RWPE2 (cell line): ENCODE results near the gene KREMEN1.
A peak's percentile ranks its signal among the peaks of the same experiment; 100 is the strongest.

ENCODE experiments used
- ATAC-seq: fragments of 200-7000 bp; cut with Tn5 transposase; 3 replicates; pipeline ENCODE4 v1.9.1; 2021; ENCODE audit warnings: low read depth
- DNase-seq: peaks from one replicate; pipeline ENCODE4 v3.0.0-alpha.2; 2020; ENCODE audit warnings: low spot score
- H3K27ac ChIP-seq: fragments of 450-650 bp; 2 replicates; pipeline ENCODE4 v1.5.1; 2017; ENCODE audit warnings: mild to moderate bottlenecking; ENCODE audit not compliant: poor library complexity, severe bottlenecking
- H3K27me3 ChIP-seq: fragments of 250-450 bp; sonication (Bioruptor Pico); 2 replicates; pipeline ENCODE4 v1.5.1; 2021; ENCODE audit warnings: mild to moderate bottlenecking, moderate library complexity; ENCODE audit not compliant: insufficient read depth, poor library complexity, severe bottlenecking
- H3K36me3 ChIP-seq: fragments of 250-450 bp; sonication (Bioruptor Pico); 2 replicates; pipeline ENCODE4 v1.5.1; 2020; ENCODE audit warnings: low read depth, mild to moderate bottlenecking, moderate library complexity
- H3K4me1 ChIP-seq: fragments of 250-450 bp; sonication (Bioruptor Pico); 2 replicates; pipeline ENCODE4 v1.5.1; 2021; ENCODE audit warnings: mild to moderate bottlenecking, moderate library complexity; ENCODE audit not compliant: insufficient read depth, poor library complexity, severe bottlenecking
- H3K4me3 ChIP-seq: fragments of 250-450 bp; sonication (Bioruptor Pico); 2 replicates; pipeline ENCODE4 v1.5.1; 2021; ENCODE audit warnings: mild to moderate bottlenecking, moderate library complexity; ENCODE audit not compliant: severe bottlenecking
- H3K9me3 ChIP-seq: fragments of 250-450 bp; sonication (Bioruptor Pico); 2 replicates; pipeline ENCODE4 v1.5.1; 2021; ENCODE audit warnings: mild to moderate bottlenecking, moderate library complexity; ENCODE audit not compliant: severe bottlenecking
- TF ChIP-seq, protein P1 (sequence below): fragments of 450-650 bp; IDR thresholded peaks from one replicate; pipeline ENCODE4 v1.5.1; 2017; ENCODE audit warnings: mild to moderate bottlenecking, moderate library complexity; ENCODE audit not compliant: poor library complexity, severe bottlenecking

The KREMEN1 gene

DNA sequence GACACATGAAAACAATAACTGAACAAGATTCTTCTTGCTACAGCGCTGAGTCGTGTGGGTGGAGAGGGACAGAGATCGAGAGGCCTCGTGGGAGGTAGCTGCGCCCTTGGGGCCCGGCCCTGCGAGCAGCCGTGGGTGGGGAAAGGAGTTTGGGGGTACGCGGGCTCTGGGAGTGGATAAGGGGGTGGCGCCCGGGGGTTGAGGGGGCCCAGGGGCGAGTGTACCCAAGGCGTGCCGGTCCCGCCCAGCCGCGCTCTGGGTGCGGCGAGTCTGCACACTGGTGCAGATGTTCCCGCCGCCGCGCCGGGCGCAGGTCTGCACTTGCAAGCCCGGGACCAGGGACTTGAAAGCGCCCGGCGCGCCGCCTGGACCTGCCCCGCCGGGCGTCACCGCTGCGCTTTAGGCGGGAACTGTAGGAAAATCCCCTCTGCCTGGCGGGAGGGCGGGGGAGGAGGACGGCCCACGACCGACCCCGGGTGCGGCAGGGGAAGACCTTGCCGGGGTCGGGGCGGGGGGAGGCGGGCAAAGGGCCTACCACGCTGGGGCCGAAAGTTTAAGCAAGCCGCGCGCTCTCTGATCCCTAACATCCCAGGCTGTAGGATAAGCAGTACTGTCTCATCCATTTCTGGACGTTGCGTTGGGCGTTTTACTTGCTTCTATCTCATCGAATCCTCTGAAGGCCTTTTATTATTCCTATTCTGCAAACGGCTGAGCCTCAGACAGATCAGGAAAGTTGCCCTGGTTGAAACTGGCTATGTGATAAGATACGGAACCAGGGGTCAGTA is 1.4 kb upstream of the KREMEN1 start:
- Histone ChIP-seq H3K36me3 (no peaks in the 10 kb centered on the region), H3K9me3 (no peaks in the 10 kb centered on the region), H3K27ac (peak overlapping the region; percentile 37), H3K4me1 (peaks cover 13% of the 10 kb centered on the region), H3K4me3 (peak overlapping the region; percentile 22), H3K27me3 (no peaks in the 10 kb centered on the region)
- DNase-seq (peak; percentile 84), ATAC-seq (peak; percentile 70)
- TF ChIP-seq, protein P1, sequence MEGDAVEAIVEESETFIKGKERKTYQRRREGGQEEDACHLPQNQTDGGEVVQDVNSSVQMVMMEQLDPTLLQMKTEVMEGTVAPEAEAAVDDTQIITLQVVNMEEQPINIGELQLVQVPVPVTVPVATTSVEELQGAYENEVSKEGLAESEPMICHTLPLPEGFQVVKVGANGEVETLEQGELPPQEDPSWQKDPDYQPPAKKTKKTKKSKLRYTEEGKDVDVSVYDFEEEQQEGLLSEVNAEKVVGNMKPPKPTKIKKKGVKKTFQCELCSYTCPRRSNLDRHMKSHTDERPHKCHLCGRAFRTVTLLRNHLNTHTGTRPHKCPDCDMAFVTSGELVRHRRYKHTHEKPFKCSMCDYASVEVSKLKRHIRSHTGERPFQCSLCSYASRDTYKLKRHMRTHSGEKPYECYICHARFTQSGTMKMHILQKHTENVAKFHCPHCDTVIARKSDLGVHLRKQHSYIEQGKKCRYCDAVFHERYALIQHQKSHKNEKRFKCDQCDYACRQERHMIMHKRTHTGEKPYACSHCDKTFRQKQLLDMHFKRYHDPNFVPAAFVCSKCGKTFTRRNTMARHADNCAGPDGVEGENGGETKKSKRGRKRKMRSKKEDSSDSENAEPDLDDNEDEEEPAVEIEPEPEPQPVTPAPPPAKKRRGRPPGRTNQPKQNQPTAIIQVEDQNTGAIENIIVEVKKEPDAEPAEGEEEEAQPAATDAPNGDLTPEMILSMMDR, result no peak

DNA sequence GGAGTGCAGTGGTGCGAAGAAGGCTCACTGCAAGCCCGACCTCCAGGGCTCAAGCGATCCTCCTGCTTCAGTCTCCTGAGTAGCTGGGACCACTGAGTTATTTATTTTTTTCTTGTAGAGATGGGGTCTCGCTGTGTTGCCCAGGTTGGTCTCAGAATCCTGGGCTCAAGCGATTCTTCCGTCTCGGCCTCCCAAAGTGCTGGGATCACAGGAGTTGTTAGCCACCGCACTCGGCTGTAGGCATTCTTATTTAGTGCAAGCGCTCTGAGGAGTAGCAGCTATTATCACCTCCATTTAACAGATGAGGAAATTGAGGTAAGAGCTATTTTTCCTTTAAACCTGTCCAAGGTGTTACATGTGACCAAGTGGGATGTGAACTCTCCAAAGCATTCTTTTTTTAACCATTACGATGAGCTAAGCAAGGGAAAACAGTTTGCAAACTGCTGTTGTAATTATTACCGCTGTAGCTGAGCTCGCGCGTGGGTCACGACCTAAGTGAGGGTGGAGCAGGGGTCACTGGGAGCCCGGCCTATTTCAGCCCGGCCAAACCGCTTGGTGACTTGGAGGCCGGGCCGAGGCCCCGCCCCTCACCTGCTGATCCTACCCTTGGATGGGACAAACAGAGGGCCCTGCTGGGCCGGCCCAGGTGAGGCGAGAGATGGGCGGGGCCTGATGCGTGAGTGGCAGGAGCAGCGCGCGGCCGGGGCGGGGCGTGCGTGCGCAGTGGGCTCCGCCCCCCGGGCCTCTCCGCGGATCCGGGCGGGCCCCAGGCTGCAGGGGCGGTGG is 449 bp upstream of the KREMEN1 start:
- H3K27me3 ChIP-seq, result no peaks in the 10 kb centered on the region
- TF ChIP-seq, protein P1, result no peak
- ATAC-seq (peak; percentile 87), DNase-seq (peak; percentile 95)
- peaks cover 13% of the 10 kb centered on the region for H3K4me1 ChIP-seq
- no peaks in the 10 kb centered on the region for H3K9me3 ChIP-seq
- peak overlapping the region; percentile 63 for H3K4me3 ChIP-seq
- H3K27ac ChIP-seq, result peak overlapping the region; percentile 37
- H3K36me3 ChIP-seq, result no peaks in the 10 kb centered on the region

DNA sequence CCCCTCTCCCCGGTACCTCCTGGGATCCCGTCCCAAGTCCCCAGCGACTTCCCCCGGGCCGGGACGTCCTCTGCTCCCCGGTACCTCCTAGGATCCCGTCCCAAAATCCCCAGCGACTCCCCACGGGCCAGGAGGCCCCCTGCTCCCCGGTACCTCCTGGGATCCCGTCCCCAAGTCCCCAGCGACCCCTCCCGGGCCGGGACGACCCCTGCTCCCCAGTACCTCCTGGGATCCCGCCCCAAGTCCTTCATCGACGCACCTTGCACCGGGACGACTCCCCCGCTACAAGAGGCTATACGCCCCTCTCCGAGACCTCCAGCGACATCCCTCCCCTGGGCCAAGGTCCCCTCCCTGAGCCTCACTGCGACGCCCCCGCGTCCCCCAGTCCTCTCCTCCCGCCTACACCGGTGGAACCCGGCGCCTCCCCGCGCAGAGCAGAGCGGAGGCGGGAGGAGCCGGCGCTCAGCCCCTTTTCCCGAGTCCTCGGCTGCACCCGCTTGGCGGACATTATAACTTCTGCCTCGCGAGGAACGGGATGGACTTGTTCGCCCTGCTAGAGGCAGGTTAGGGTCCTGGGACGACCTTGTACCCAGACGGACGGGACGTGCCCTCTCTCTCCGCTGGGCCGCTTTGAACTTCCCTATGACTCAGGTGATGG is 912 bp downstream of the KREMEN1 start:
- Histone ChIP-seq H3K9me3 (no peaks in the 10 kb centered on the region), H3K27ac (no peak overlapping the region), H3K27me3 (no peaks in the 10 kb centered on the region), H3K4me1 (peaks cover 13% of the 10 kb centered on the region), H3K36me3 (no peaks in the 10 kb centered on the region), H3K4me3 (peak overlapping the region; percentile 63)
- ATAC-seq (peak; percentile 20; the same call in 1 of the 3 replicates), DNase-seq (no peak)
- TF ChIP-seq, protein P1, result no peak

DNA sequence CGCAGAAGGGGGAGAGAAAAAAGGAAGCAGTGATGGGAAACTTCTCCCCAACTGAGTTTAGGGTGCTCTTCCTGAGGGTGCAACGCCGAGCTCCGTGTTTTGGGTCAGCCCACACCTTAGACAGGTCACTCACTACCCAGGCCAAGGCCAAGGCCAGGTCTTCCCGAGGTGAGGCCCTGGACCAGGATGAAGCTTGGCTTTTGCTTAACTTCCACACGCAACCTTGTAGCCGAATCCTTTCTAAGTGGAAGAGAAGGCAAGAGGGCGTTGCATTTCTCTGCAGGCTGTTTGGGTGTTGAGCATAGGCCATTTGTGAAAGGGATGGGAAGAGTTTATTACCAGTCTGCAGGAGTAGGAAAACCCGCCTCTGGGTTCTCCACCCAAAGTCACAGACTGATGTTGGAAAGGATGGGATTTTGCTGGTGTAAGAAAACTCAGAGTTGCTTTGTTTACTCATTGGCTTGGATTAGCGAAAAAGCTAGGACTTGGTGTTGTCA is 1.5 kb downstream of the KREMEN1 start:
- Histone ChIP-seq H3K27ac (no peak overlapping the region), H3K9me3 (no peaks in the 10 kb centered on the region), H3K36me3 (no peaks in the 10 kb centered on the region), H3K4me3 (peak overlapping the region; percentile 63), H3K27me3 (no peaks in the 10 kb centered on the region), H3K4me1 (peaks cover 13% of the 10 kb centered on the region)
- DNase-seq (no peak), ATAC-seq (no peak)
- TF ChIP-seq, protein P1, result no peak
